Astrocyte of the cerebellum (primary cell): ENCODE data around the gene EVPL.
A peak's percentile ranks its signal among the peaks of the same experiment; 100 is the strongest.

Source experiments
- DNase-seq: peaks from one replicate; pipeline ENCODE4 v3.0.0-alpha.2; 2011; ENCODE audit warnings: low read depth
- H3K4me3 ChIP-seq: 2 replicates; pipeline ENCODE4 v1.5.1; 2011; ENCODE audit warnings: mild to moderate bottlenecking, low read depth, low read length, moderate library complexity
- CTCF ChIP-seq: IDR thresholded peaks from 2 replicates; pipeline ENCODE4 v1.5.1; 2012; ENCODE audit warnings: low read length, low read depth, moderate library complexity, mild to moderate bottlenecking; ENCODE audit errors: missing control alignments
- in situ Hi-C: cut with HindIII; loops from 2 replicates; pipeline ENCODE4 v1.10.0; 2017; ENCODE audit warnings: low sequenced_read_pairs

Gene EVPL

GRCh38 chr17:76005263-76006149, 21.6 kb downstream of the EVPL start:
- TF ChIP-seq CTCF = peak; percentile 64

GRCh38 chr17:76004750-76005262, 22.3 kb downstream of the EVPL start:
- in situ Hi-C loops = no loop called here
- DNase-seq = no peak
- TF ChIP-seq CTCF = no peak
- no peak overlapping the region for H3K4me3 ChIP-seq

More at GRCh38 chr17:76005263-76006149, 21.6 kb downstream of the EVPL start:
- H3K4me3 ChIP-seq = no peak overlapping the region
- in situ Hi-C loops = no loop called here
- DNase-seq = no peak

GRCh38 chr17:76003915-76004314, 23.2 kb downstream of the EVPL start:
- DNase-seq = no peak
- TF ChIP-seq CTCF = no peak
- in situ Hi-C loops = no loop called here
- H3K4me3 ChIP-seq = no peak overlapping the region

- DNase-seq = no peak
- no peak overlapping the region for H3K4me3 ChIP-seq
- TF ChIP-seq CTCF = no peak
- in situ Hi-C loops = no loop called here
Measured at GRCh38 chr17:76002100-76002499, 25.0 kb downstream of the EVPL start.

GRCh38 chr17:76000755-76001521, 26.2 kb downstream of the EVPL start, which contains the start of gene CDK3:
Gene CDK3 (plus strand): TSS chr17:76000855. CDS start chr17:76001426, 571 bp downstream.
- H3K4me3 ChIP-seq = no peak within 1 kb of the TSS
- no peak for TF ChIP-seq CTCF
- DNase-seq = no peak
- in situ Hi-C loops = no loop called here

- H3K4me3 ChIP-seq = no peak overlapping the region
- peak; percentile 73 for TF ChIP-seq CTCF
- in situ Hi-C loops = no loop called here
- no peak for DNase-seq
Measured at GRCh38 chr17:76000016-76000754, 26.9 kb downstream of the EVPL start.
